HL-60/S4 (cell line): ENCODE results near the gene USP54.
"Not testable (repeated sequence)": the region's sequence is repeated elsewhere in the genome, so short reads cannot be mapped to it uniquely, and the experiment has no call there.

Source experiments
- in situ Hi-C: fragments of 300-500 bp; cut with MboI; formaldehyde crosslinking; loops from 2 replicates; pipeline ENCODE4 v1.14.3; 2022; ENCODE audit warnings: low sequenced_read_pairs

USP54 gene, protein sequence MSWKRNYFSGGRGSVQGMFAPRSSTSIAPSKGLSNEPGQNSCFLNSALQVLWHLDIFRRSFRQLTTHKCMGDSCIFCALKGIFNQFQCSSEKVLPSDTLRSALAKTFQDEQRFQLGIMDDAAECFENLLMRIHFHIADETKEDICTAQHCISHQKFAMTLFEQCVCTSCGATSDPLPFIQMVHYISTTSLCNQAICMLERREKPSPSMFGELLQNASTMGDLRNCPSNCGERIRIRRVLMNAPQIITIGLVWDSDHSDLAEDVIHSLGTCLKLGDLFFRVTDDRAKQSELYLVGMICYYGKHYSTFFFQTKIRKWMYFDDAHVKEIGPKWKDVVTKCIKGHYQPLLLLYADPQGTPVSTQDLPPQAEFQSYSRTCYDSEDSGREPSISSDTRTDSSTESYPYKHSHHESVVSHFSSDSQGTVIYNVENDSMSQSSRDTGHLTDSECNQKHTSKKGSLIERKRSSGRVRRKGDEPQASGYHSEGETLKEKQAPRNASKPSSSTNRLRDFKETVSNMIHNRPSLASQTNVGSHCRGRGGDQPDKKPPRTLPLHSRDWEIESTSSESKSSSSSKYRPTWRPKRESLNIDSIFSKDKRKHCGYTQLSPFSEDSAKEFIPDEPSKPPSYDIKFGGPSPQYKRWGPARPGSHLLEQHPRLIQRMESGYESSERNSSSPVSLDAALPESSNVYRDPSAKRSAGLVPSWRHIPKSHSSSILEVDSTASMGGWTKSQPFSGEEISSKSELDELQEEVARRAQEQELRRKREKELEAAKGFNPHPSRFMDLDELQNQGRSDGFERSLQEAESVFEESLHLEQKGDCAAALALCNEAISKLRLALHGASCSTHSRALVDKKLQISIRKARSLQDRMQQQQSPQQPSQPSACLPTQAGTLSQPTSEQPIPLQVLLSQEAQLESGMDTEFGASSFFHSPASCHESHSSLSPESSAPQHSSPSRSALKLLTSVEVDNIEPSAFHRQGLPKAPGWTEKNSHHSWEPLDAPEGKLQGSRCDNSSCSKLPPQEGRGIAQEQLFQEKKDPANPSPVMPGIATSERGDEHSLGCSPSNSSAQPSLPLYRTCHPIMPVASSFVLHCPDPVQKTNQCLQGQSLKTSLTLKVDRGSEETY (N-terminal part only)

GRCh38 chr10:73590881-73591799, at the start of gene USP54:
TSS of gene USP54 (minus strand) at chr10:73591342. CDS start at chr10:73575658, 15,684 bp downstream.
- in situ Hi-C loops = no loop called here

DNA sequence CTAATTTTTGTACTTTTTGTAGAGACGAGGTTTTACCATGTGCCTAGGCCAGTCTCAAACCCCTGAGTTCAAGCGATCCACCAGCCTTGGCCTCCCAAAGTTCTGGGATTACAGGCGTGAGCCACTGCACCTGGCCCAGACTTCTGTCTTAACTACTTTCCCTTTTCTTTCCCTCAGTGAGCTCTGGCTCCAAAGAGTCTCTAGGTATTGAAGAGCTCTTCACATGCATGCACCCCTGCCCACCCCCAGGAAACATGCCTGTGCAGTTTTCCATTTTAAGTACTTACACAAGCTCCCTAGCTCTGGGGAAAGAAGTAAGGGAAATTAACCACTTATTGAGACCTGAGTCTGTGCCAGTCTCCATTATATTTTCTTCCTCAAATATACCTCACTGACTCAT, 48.1 kb upstream of the USP54 start:
- in situ Hi-C loops = no loop called here

- in situ Hi-C loops = no loop called here
Observed at GRCh38 chr10:73635781-73636180, 44.6 kb upstream of the USP54 start.

DNA sequence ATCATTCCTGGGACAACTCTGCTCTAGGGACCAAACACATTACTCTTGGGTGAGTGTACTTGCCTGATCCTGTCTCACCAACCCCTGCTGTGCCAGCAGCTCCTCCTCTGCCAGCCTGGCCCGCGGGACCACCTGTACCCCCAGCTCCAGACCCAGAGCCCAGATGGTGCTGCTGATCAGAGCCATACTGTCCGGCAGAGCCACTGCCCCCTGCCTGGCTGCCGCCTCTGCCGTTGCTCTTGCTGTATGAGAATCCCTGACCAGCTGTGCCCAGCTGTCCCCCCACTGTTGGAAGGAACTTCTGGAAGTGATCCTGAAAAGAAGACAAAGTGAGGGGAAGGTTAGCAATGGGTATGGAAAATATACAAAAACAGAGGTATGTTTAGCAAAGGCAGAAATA, 43.3 kb upstream of the USP54 start:
- in situ Hi-C loops = no loop called here

DNA sequence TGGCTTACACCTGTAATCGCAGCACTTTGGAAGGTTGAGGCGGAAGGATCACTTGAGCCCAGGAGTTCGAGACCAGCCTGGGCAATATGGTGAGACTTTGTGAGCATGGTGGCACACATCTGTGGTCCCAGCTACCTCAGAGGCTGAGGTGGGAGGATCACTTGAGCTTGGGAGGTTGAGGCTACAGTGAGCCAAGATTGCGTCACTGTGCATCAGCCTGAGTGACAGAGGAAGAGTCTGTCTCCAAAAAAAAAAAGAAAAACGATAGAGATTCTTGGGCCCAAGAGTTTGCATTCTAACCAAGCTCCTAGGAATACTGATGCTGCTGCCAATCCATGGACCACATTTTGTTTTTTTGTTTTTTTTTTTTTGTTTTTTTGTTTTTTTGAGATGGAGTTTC, 38.0 kb upstream of the USP54 start:
- in situ Hi-C loops = no loop called here

DNA sequence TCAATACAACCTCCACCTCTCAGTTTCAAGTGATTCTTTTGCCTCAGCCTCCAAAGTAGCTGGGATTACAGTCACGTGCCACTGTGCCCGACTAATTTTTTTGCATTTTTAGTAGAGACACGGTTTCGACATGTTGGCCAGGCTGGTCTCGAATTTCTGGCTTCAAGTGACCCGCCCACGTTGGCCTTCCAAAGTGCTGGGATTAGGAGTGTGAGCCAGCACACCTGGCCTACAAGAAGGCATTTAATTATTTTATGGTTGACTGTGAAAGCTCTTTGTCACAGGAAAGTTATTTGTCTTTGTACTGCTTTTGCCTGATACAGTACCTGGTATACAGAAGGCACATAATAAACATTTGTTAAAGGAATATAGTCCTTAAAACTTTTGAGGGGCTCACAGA, 37.3 kb upstream of the USP54 start:
- in situ Hi-C loops = no loop called here

DNA sequence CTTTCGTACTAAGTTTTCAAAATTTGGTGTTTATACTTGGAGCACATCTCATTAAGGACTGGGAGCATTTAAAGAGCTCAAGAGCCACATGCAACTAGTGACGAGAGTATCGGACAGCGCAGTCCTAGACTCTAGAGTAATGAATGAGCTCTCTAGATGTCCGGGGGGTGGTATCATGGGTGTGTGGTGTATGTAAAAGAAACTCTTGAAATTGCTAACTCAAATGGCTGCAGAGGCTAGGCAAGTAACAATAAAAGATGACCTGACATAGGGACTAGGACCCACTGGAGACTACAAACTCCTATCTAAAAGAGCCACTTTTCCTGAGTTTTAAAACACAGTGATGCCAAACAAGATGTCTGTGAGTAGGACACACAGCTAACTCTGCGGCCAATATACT, 36.2 kb upstream of the USP54 start:
- in situ Hi-C loops = no loop called here

DNA sequence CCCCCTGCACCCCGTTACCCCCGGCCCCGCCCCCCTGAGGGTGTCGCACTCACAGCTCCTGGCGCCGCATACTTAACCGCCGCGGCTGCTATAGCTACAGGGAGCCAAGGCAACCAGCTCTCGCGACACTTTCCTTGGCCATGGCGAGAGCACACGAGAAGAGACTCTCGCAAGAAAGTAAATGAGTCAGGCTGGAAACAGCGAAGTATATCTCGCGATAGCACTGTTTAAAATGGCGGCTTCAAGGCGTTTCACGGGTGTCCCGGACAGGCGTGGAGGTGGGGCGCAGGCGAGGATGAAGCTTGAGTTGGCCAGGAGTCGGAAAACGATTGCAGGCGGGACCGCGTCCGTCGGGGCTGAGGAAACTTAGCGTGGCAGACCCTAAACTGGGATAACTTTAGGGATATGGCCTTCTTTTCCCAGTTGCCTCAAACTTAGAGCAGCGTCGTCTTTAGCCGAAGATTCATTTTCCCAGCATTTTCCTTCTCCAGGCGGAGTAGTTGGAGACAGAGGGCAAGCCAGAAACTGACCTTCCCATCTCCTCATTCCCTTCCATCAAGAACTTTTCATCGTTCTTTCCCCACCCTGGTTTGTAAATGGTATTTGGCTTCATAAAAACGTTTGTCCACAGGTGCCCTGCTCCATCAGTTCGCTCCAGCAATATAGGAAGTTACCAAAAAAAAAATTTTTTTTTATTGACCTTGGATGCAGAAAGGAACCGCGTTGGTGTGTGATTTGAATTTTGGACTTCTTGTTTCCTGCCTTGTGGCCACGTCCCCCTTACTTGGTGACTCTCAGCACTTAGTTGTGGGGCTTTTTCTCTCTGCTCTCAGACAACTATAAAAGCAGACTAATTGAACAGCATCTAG, 35.0 kb upstream of the USP54 start:
- in situ Hi-C loops = no loop called here

- in situ Hi-C loops = no loop called here
Observed at GRCh38 chr10:73625004-73625883, 34.1 kb upstream of the USP54 start.

- in situ Hi-C loops = no loop called here
Observed at GRCh38 chr10:73623056-73623455, 31.9 kb upstream of the USP54 start.

GRCh38 chr10:73620974-73621373, 29.8 kb upstream of the USP54 start:
- in situ Hi-C loops = not testable (repeated sequence)

GRCh38 chr10:73617143-73617542, 26.0 kb upstream of the USP54 start:
- in situ Hi-C loops = not testable (repeated sequence)

DNA sequence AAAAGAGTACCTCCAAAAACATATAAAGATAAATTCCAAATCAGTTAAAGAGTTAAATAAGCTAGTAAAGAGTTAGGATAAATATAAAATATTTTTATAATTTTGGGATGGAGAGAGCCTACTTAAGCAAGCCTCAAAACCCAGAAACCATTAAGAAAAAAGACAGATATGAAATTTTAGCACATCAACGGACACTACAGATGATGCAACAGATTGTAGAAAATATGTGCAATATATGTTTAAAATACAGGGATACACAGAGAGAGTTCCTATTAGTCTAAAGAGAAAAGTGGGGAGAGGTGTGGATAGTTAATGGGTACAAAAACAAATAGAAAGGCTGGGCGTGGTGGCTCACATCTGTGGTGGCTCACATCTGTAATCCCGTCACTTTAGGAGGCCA, 23.6 kb upstream of the USP54 start:
- in situ Hi-C loops = no loop called here

- in situ Hi-C loops = no loop called here
Observed at GRCh38 chr10:73609116-73609515, 18.0 kb upstream of the USP54 start.

DNA sequence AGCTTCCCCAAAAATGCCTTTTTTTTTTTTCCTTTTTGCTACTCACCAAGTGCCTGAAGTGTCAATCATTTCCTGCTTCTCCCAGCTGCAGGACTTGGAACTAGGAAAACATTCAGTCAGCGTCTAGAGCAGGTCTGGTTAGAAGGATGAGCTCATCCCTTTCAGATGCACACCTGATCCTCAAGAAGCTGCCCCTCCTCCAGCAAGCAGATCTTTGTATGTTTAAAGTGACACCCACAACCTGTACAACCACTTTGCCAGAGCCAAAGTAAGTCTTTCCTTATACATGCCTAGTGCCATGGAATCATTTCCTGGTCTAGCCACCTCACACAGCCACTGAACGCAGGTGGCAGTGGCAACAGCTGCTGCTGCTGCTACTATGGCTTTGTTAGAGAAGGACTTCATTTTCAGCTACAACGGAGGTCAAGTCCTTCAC, 10.4 kb upstream of the USP54 start:
- in situ Hi-C loops = no loop called here

- in situ Hi-C loops = no loop called here
Observed at GRCh38 chr10:73597346-73597745, 6.2 kb upstream of the USP54 start.

- in situ Hi-C loops = no loop called here
Observed at GRCh38 chr10:73593812-73594211, 2.7 kb upstream of the USP54 start.

- in situ Hi-C loops = no loop called here
Observed at GRCh38 chr10:73593110-73593509, 2.0 kb upstream of the USP54 start.
